ENCODE data around the gene MTERF2.

DNA sequence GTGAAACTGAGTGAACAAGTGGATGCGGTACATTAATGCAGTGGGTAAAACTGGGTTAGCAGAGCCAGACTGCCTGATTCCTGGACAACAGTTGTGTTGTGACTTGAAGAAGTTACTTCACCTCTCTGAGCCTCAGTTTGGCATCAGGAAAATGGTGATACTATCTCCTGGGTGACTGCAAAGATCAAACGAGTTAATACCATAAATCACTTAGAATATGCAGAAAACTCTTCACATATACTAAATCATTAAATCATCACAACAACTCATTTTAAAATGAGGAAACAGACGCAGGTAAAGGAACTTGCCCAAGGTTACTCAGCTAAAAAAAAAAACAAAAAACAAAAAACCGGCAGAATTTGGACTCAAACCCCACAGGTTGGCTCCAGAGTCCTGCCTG lies 811 bp downstream of the MTERF2 start:
- TF ChIP-seq CTCF (IDR thresholded peaks at IDR 0.05) (no peak), POLR2A (IDR thresholded peaks at IDR 0.05) (no peak)
